Chondrocyte (in vitro differentiated cells): Measurements from ENCODE around the gene BMPER. TPM values are rescaled to one million over a fixed set of nuclear protein-coding genes. Genes with fewer than 3 reads are reported as not detected.
A peak's percentile ranks its signal among the peaks of the same experiment; 100 is the strongest.
"Not testable (repeated sequence)": the region's sequence is repeated elsewhere in the genome, so short reads cannot be mapped to it uniquely, and the experiment has no call there.

Source experiments
- DNase-seq: peaks from one replicate; pipeline ENCODE4 v3.0.0; 2021; ENCODE audit warnings: mixed read lengths, low spot score
- H3K27ac Mint-ChIP-seq: one replicate; pipeline ENCODE4 v1.8.0; 2021; ENCODE audit warnings: mild to moderate bottlenecking, moderate library complexity, mixed read lengths; ENCODE audit not compliant: unreplicated experiment
- H3K27me3 Mint-ChIP-seq: 2 replicates; pipeline ENCODE4 v1.8.0; 2021; ENCODE audit warnings: low read depth, mixed read lengths
- H3K36me3 Mint-ChIP-seq: 2 replicates; pipeline ENCODE4 v1.8.0; 2021; ENCODE audit warnings: low read depth, mixed read lengths
- H3K4me1 Mint-ChIP-seq: 2 replicates; pipeline ENCODE4 v1.8.0; 2021; ENCODE audit warnings: low read depth, mild to moderate bottlenecking, mixed read lengths
- H3K4me3 Mint-ChIP-seq: one replicate; pipeline ENCODE4 v1.8.0; 2021; ENCODE audit warnings: mild to moderate bottlenecking, moderate library complexity, mixed read lengths; ENCODE audit not compliant: unreplicated experiment
- H3K9me3 Mint-ChIP-seq: 2 replicates; pipeline ENCODE4 v1.8.0; 2021; ENCODE audit warnings: low read depth, mixed read lengths
- CTCF ChIP-seq: fragments of 200-600 bp; sonication (generic); IDR thresholded peaks from 2 replicates; pipeline ENCODE4 v1.5.0; 2021; ENCODE audit warnings: antibody characterized with exemption, mild to moderate bottlenecking, moderate library complexity
- total RNA-seq: library from RNA; stranded (reverse); gene quantifications from 3 replicates; pipeline ENCODE4 v1.2.1, GENCODE V29; 2021

BMPER gene
- total RNA-seq, 1 donor from 2014 or later: 0.30 TPM

GRCh38 chr7:34165927-34166550, 260.7 kb downstream of the BMPER start:
- DNase-seq: no peak
- H3K4me1 Mint-ChIP-seq: no peaks in the 10 kb centered on the region
- no peaks in the 10 kb centered on the region for H3K9me3 Mint-ChIP-seq
- peaks cover 2% of the 10 kb centered on the region for H3K27me3 Mint-ChIP-seq
- H3K4me3 Mint-ChIP-seq: no peak overlapping the region
- H3K36me3 Mint-ChIP-seq: no peaks in the 10 kb centered on the region
- peak; percentile 79 for TF ChIP-seq CTCF
- H3K27ac Mint-ChIP-seq: no peak overlapping the region

- no peak for TF ChIP-seq CTCF
- Mint-ChIP-seq H3K4me1 (no peaks in the 10 kb centered on the region), H3K27me3 (peaks cover 2% of the 10 kb centered on the region), H3K27ac (no peak overlapping the region), H3K36me3 (no peaks in the 10 kb centered on the region), H3K9me3 (peaks cover 4% of the 10 kb centered on the region), H3K4me3 (no peak overlapping the region)
- no peak for DNase-seq
Measured at GRCh38 chr7:34168013-34168412, 262.7 kb downstream of the BMPER start.

GRCh38 chr7:34174688-34175616, 269.6 kb downstream of the BMPER start:
- H3K36me3 Mint-ChIP-seq, DNase-seq, H3K27ac Mint-ChIP-seq, H3K4me1 Mint-ChIP-seq, H3K9me3 Mint-ChIP-seq, H3K27me3 Mint-ChIP-seq: not testable (repeated sequence)
- H3K4me3 Mint-ChIP-seq: peak overlapping the region; percentile 64

GRCh38 chr7:34175837-34176236, 270.5 kb downstream of the BMPER start:
- no peak for DNase-seq
- TF ChIP-seq CTCF: no peak
- peaks cover 9% of the 10 kb centered on the region for H3K9me3 Mint-ChIP-seq
- H3K4me3 Mint-ChIP-seq: no peak overlapping the region
- H3K27ac Mint-ChIP-seq: no peak overlapping the region
- peaks cover 2% of the 10 kb centered on the region for H3K36me3 Mint-ChIP-seq
- no peaks in the 10 kb centered on the region for H3K27me3 Mint-ChIP-seq
- peaks cover 5% of the 10 kb centered on the region for H3K4me1 Mint-ChIP-seq

GRCh38 chr7:34177476-34177875, 272.1 kb downstream of the BMPER start:
- Mint-ChIP-seq H3K36me3 (peaks cover 2% of the 10 kb centered on the region), H3K9me3 (peaks cover 9% of the 10 kb centered on the region), H3K4me3 (no peak overlapping the region), H3K27me3 (no peaks in the 10 kb centered on the region), H3K4me1 (peaks cover 5% of the 10 kb centered on the region), H3K27ac (no peak overlapping the region)
- DNase-seq: no peak
- no peak for TF ChIP-seq CTCF
